Calu3 (cell line): Measurements from ENCODE around the gene CD40. TPM values are rescaled to one million over a fixed set of nuclear protein-coding genes. Genes with fewer than 3 reads are reported as not detected.

Experiments
- BruUV-seq: library from RNA; stranded (reverse); fragments of 400-500 nt; replicated peaks from 2 replicates; lab custom pipeline; 2021; lab: Mats Ljungman, UMichigan
- CTCF ChIA-PET: fragments of 300-600 bp; sonication (Branson Sonifier 250); formaldehyde crosslinking; loops from one replicate; lab custom pipeline; 2022; ENCODE audit warnings: antibody characterized with exemption; lab: Charles Lee
- DNase-seq: peaks from one replicate; pipeline ENCODE4 v3.0.0; 2022
- H3K27ac Mint-ChIP-seq: one replicate; pipeline ENCODE4 v1.8.0; 2022; ENCODE audit warnings: mixed read lengths; ENCODE audit not compliant: unreplicated experiment
- H3K27me3 Mint-ChIP-seq: one replicate; pipeline ENCODE4 v1.8.0; 2022; ENCODE audit warnings: mixed read lengths; ENCODE audit not compliant: unreplicated experiment
- H3K36me3 Mint-ChIP-seq: one replicate; pipeline ENCODE4 v1.8.0; 2022; ENCODE audit warnings: mild to moderate bottlenecking, moderate library complexity, mixed read lengths; ENCODE audit not compliant: insufficient read depth, unreplicated experiment
- H3K4me1 Mint-ChIP-seq: one replicate; pipeline ENCODE4 v1.8.0; 2022; ENCODE audit warnings: mild to moderate bottlenecking, low read depth, mixed read lengths; ENCODE audit not compliant: unreplicated experiment
- H3K4me3 Mint-ChIP-seq: one replicate; pipeline ENCODE4 v1.8.0; 2022; ENCODE audit warnings: mild to moderate bottlenecking, low read depth, moderate library complexity, mixed read lengths; ENCODE audit not compliant: unreplicated experiment
- H3K9me3 Mint-ChIP-seq: one replicate; pipeline ENCODE4 v1.8.0; 2022; ENCODE audit warnings: low read depth, mixed read lengths; ENCODE audit not compliant: unreplicated experiment
- CTCF ChIP-seq: fragments of 200-600 bp; IDR thresholded peaks from one replicate; pipeline ENCODE4 v1.8.0; 2022; ENCODE audit warnings: antibody characterized with exemption; ENCODE audit not compliant: unreplicated experiment
- intact Hi-C: fragments of 100-400 bp; cut with micrococcal nuclease; formaldehyde crosslinking; loops from one replicate; pipeline ENCODE4 v1.10.0; 2022; ENCODE audit not compliant: unreplicated experiment
- total RNA-seq: library from RNA; stranded (reverse); gene quantifications from 2 replicates; pipeline ENCODE4 v1.2.3, GENCODE V29; 2022

CD40 gene
- total RNA-seq, 1 experiment from 2014 or later, result 13.6 TPM

- CTCF ChIA-PET, result interaction anchor here (0.6 kb wide), 1 partner anchor 60 kb away, joined by 5 read pairs; no protein-coding TSS in a partner anchor
- no peak for TF ChIP-seq CTCF
- intact Hi-C loops, result no loop called here
- H3K36me3 Mint-ChIP-seq, result peaks cover 7% of the 10 kb centered on the region
- no peaks in the 10 kb centered on the region for H3K27me3 Mint-ChIP-seq
- no peak overlapping the region for H3K27ac Mint-ChIP-seq
- H3K9me3 Mint-ChIP-seq, result no peaks in the 10 kb centered on the region
- no peak overlapping the region for H3K4me3 Mint-ChIP-seq
- DNase-seq, result no peak
- H3K4me1 Mint-ChIP-seq, result no peaks in the 10 kb centered on the region
- no TSS peak for BruUV-seq
Measured at GRCh38 chr20:46073443-46073842, 44.7 kb upstream of the CD40 start.

- Mint-ChIP-seq H3K27me3 (no peaks in the 10 kb centered on the region), H3K4me3 (no peak overlapping the region)
- no TSS peak for BruUV-seq
Measured at GRCh38 chr20:46074006-46074405, 44.1 kb upstream of the CD40 start.

GRCh38 chr20:46076806-46077205, 41.3 kb upstream of the CD40 start:
- CTCF ChIA-PET, result interaction anchor here (0.7 kb wide), 1 partner anchor 90 kb away, joined by 6 read pairs; no protein-coding TSS in a partner anchor
- Mint-ChIP-seq H3K9me3 (no peaks in the 10 kb centered on the region), H3K27me3 (no peaks in the 10 kb centered on the region), H3K36me3 (no peaks in the 10 kb centered on the region), H3K4me1 (no peaks in the 10 kb centered on the region), H3K4me3 (no peak overlapping the region), H3K27ac (no peak overlapping the region)
- intact Hi-C loops, result no loop called here
- BruUV-seq, result no TSS peak
- TF ChIP-seq CTCF, result no peak
- no peak for DNase-seq

More at GRCh38 chr20:46074006-46074405, 44.1 kb upstream of the CD40 start:
- H3K9me3 Mint-ChIP-seq, result no peaks in the 10 kb centered on the region
- TF ChIP-seq CTCF, result no peak
- intact Hi-C loops, result no loop called here
- no peaks in the 10 kb centered on the region for H3K4me1 Mint-ChIP-seq
- H3K36me3 Mint-ChIP-seq, result peaks cover 4% of the 10 kb centered on the region
- DNase-seq, result no peak
- H3K27ac Mint-ChIP-seq, result no peak overlapping the region
- CTCF ChIA-PET, result interaction anchor here (0.6 kb wide), 1 partner anchor 22 kb away, joined by 3 read pairs; no protein-coding TSS in a partner anchor

DNA sequence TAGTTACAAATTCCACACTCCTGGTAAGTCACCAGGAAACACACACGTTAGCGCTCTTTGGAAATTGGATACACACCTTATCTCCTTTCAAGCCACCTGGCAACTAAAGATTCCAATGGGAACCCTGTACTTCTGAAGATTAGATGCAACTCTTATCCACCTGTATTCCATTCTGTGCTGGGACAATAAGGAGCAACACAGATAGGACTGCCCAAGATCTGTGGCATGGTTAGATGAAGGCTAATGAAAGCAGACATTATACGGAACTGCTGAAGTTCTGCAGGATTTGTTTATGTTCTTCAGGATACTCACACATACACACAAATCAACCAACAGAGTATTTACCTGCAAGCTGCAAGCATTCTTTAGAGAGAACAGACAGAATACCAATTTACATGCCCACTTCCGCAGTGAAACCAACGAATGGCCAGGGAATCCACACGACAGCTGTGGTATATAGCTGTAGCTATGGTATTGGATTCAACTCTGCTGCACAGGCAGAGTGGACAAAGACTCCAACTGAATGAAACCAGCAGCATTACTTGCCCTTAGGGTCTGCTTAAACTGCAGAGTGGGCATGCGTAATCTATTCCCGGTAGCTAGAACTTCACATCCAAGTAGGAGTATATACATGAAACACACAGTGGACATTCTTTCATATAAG, 40.3 kb upstream of the CD40 start:
- Mint-ChIP-seq H3K4me3 (no peak overlapping the region), H3K27ac (no peak overlapping the region), H3K27me3 (no peaks in the 10 kb centered on the region), H3K4me1 (no peaks in the 10 kb centered on the region), H3K9me3 (no peaks in the 10 kb centered on the region), H3K36me3 (no peaks in the 10 kb centered on the region)
- CTCF ChIA-PET, result interaction anchor here (1.8 kb wide), 1 partner anchor 11 kb away, joined by 4 read pairs; no protein-coding TSS in a partner anchor
- TF ChIP-seq CTCF, result no peak
- intact Hi-C loops, result no loop called here
- DNase-seq, result no peak
- BruUV-seq, result no TSS peak
